ENCODE data around the gene OR2A12.
"Not testable (repeated sequence)": the region's sequence is repeated elsewhere in the genome, so short reads cannot be mapped to it uniquely, and the experiment has no call there.

The OR2A12 gene

GRCh38 chr7:144127714-144128334, 41.7 kb downstream of the OR2A12 start:
- Histone ChIP-seq H3K9me3 (ENCODE audit: insufficient read depth, low read depth, low read length) (no peaks in the 10 kb centered on the region), H3K4me3 (ENCODE audit: low read length) (no peak overlapping the region), H3K9ac (ENCODE audit: low read depth, low read length) (no peak overlapping the region)

DNA sequence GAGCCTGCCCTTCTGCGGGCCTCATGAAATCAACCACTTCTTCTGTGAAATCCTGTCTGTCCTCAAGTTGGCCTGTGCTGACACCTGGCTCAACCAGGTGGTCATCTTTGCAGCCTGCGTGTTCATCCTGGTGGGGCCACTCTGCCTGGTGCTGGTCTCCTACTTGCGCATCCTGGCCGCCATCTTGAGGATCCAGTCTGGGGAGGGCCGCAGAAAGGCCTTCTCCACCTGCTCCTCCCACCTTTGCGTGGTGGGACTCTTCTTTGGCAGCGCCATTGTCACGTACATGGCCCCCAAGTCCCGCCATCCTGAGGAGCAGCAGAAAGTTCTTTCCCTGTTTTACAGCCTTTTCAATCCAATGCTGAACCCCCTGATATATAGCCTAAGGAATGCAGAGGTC, 43.5 kb downstream of the OR2A12 start:
- H3K9me3 ChIP-seq (ENCODE audit: insufficient read depth, low read depth, low read length); H3K4me1 ChIP-seq (ENCODE audit: insufficient read depth, low read length); H3K27ac ChIP-seq (ENCODE audit: low read length): not testable (repeated sequence)

More at GRCh38 chr7:144127714-144128334, 41.7 kb downstream of the OR2A12 start:
- Histone ChIP-seq H3K4me1 (ENCODE audit: insufficient read depth, low read length) (no peaks in the 10 kb centered on the region), H3K27ac (ENCODE audit: low read length) (no peak overlapping the region), H3K36me3 (ENCODE audit: insufficient read depth, low read depth, low read length) (no peaks in the 10 kb centered on the region), H3K27me3 (ENCODE audit: insufficient read depth, low read length) (no peaks in the 10 kb centered on the region)

GRCh38 chr7:144130730-144131129, 44.7 kb downstream of the OR2A12 start:
- H3K27me3 ChIP-seq (ENCODE audit: insufficient read depth, low read length), result no peaks in the 10 kb centered on the region

More for the DNA sequence above, 43.5 kb downstream of the OR2A12 start:
- H3K27me3 ChIP-seq (ENCODE audit: insufficient read depth, low read length); H3K4me3 ChIP-seq (ENCODE audit: low read length); H3K9ac ChIP-seq (ENCODE audit: low read depth, low read length); H3K36me3 ChIP-seq (ENCODE audit: insufficient read depth, low read depth, low read length): not testable (repeated sequence)

GRCh38 chr7:144132262-144132661, 46.2 kb downstream of the OR2A12 start:
- Histone ChIP-seq H3K9me3 (ENCODE audit: insufficient read depth, low read depth, low read length) (no peaks in the 10 kb centered on the region), H3K27ac (ENCODE audit: low read length) (no peak overlapping the region), H3K9ac (ENCODE audit: low read depth, low read length) (no peak overlapping the region), H3K4me3 (ENCODE audit: low read length) (no peak overlapping the region), H3K36me3 (ENCODE audit: insufficient read depth, low read depth, low read length) (no peaks in the 10 kb centered on the region), H3K4me1 (ENCODE audit: insufficient read depth, low read length) (no peaks in the 10 kb centered on the region), H3K27me3 (ENCODE audit: insufficient read depth, low read length) (no peaks in the 10 kb centered on the region)

More at GRCh38 chr7:144130730-144131129, 44.7 kb downstream of the OR2A12 start:
- Histone ChIP-seq H3K27ac (ENCODE audit: low read length) (no peak overlapping the region), H3K4me1 (ENCODE audit: insufficient read depth, low read length) (no peaks in the 10 kb centered on the region), H3K36me3 (ENCODE audit: insufficient read depth, low read depth, low read length) (no peaks in the 10 kb centered on the region), H3K9ac (ENCODE audit: low read depth, low read length) (no peak overlapping the region), H3K4me3 (ENCODE audit: low read length) (no peak overlapping the region), H3K9me3 (ENCODE audit: insufficient read depth, low read depth, low read length) (no peaks in the 10 kb centered on the region)

- Histone ChIP-seq H3K4me1 (ENCODE audit: insufficient read depth, low read length) (no peaks in the 10 kb centered on the region), H3K9me3 (ENCODE audit: insufficient read depth, low read depth, low read length) (no peaks in the 10 kb centered on the region), H3K27me3 (ENCODE audit: insufficient read depth, low read length) (no peaks in the 10 kb centered on the region), H3K4me3 (ENCODE audit: low read length) (no peak overlapping the region), H3K9ac (ENCODE audit: low read depth, low read length) (no peak overlapping the region), H3K27ac (ENCODE audit: low read length) (no peak overlapping the region), H3K36me3 (ENCODE audit: insufficient read depth, low read depth, low read length) (no peaks in the 10 kb centered on the region)
Observed at GRCh38 chr7:144133307-144133706, 47.2 kb downstream of the OR2A12 start.

DNA sequence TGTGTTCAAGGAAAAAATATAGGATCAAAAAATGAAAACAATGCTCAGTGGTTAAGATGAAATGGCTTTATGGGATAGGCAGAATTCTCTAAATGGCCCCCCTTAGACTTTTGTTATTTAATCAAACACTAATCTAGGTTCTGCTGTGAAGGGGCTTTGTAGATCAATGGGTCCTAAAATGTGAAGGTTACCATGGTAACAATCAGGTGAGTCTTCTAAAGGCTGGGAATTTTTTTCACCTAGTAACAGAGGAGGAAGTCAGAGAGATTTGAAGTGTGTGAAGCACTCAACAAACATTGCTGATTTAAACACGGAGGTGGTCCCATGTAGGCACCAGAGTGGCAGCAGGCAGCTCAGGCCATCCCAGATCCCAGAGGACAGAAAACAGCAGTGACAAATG, 48.0 kb downstream of the OR2A12 start:
- Histone ChIP-seq H3K4me1 (ENCODE audit: insufficient read depth, low read length) (no peaks in the 10 kb centered on the region), H3K27ac (ENCODE audit: low read length) (no peak overlapping the region), H3K27me3 (ENCODE audit: insufficient read depth, low read length) (no peaks in the 10 kb centered on the region), H3K4me3 (ENCODE audit: low read length) (no peak overlapping the region), H3K36me3 (ENCODE audit: insufficient read depth, low read depth, low read length) (no peaks in the 10 kb centered on the region), H3K9me3 (ENCODE audit: insufficient read depth, low read depth, low read length) (no peaks in the 10 kb centered on the region), H3K9ac (ENCODE audit: low read depth, low read length) (no peak overlapping the region)

- Histone ChIP-seq H3K4me1 (ENCODE audit: insufficient read depth, low read length) (no peaks in the 10 kb centered on the region), H3K36me3 (ENCODE audit: insufficient read depth, low read depth, low read length) (no peaks in the 10 kb centered on the region), H3K27ac (ENCODE audit: low read length) (no peak overlapping the region), H3K4me3 (ENCODE audit: low read length) (no peak overlapping the region), H3K27me3 (ENCODE audit: insufficient read depth, low read length) (no peaks in the 10 kb centered on the region), H3K9ac (ENCODE audit: low read depth, low read length) (no peak overlapping the region), H3K9me3 (ENCODE audit: insufficient read depth, low read depth, low read length) (no peaks in the 10 kb centered on the region)
Observed at GRCh38 chr7:144137501-144137900, 51.4 kb downstream of the OR2A12 start.

GRCh38 chr7:144142187-144142586, 56.1 kb downstream of the OR2A12 start:
- no peak overlapping the region for H3K4me3 ChIP-seq (ENCODE audit: low read length)
- H3K9ac ChIP-seq (ENCODE audit: low read depth, low read length), result no peak overlapping the region
- H3K9me3 ChIP-seq (ENCODE audit: insufficient read depth, low read depth, low read length), result peaks cover 5% of the 10 kb centered on the region
- no peak overlapping the region for H3K27ac ChIP-seq (ENCODE audit: low read length)
- H3K27me3 ChIP-seq (ENCODE audit: insufficient read depth, low read length), result no peaks in the 10 kb centered on the region
- no peaks in the 10 kb centered on the region for H3K36me3 ChIP-seq (ENCODE audit: insufficient read depth, low read depth, low read length)
- no peaks in the 10 kb centered on the region for H3K4me1 ChIP-seq (ENCODE audit: insufficient read depth, low read length)

GRCh38 chr7:144144426-144144825, 58.3 kb downstream of the OR2A12 start:
- no peak overlapping the region for H3K27ac ChIP-seq (ENCODE audit: low read length)
- H3K4me1 ChIP-seq (ENCODE audit: insufficient read depth, low read length), result no peaks in the 10 kb centered on the region
- no peaks in the 10 kb centered on the region for H3K36me3 ChIP-seq (ENCODE audit: insufficient read depth, low read depth, low read length)
- no peaks in the 10 kb centered on the region for H3K27me3 ChIP-seq (ENCODE audit: insufficient read depth, low read length)
- H3K9me3 ChIP-seq (ENCODE audit: insufficient read depth, low read depth, low read length), result peaks cover 19% of the 10 kb centered on the region
- H3K9ac ChIP-seq (ENCODE audit: low read depth, low read length), result no peak overlapping the region
- no peak overlapping the region for H3K4me3 ChIP-seq (ENCODE audit: low read length)

- no peak overlapping the region for H3K27ac ChIP-seq (ENCODE audit: low read length)
- no peaks in the 10 kb centered on the region for H3K36me3 ChIP-seq (ENCODE audit: insufficient read depth, low read depth, low read length)
- no peaks in the 10 kb centered on the region for H3K4me1 ChIP-seq (ENCODE audit: insufficient read depth, low read length)
Observed at GRCh38 chr7:144148224-144148827, 62.2 kb downstream of the OR2A12 start.

More at GRCh38 chr7:144148224-144148827, 62.2 kb downstream of the OR2A12 start:
- peaks cover 23% of the 10 kb centered on the region for H3K9me3 ChIP-seq (ENCODE audit: insufficient read depth, low read depth, low read length)
- no peaks in the 10 kb centered on the region for H3K27me3 ChIP-seq (ENCODE audit: insufficient read depth, low read length)
- H3K4me3 ChIP-seq (ENCODE audit: low read length), result no peak overlapping the region
- no peak overlapping the region for H3K9ac ChIP-seq (ENCODE audit: low read depth, low read length)
